Stimulated activated naive CD4-positive, alpha-beta T cell (primary cell): ENCODE data around the gene SDK1.
"Not testable (repeated sequence)": the region's sequence is repeated elsewhere in the genome, so short reads cannot be mapped to it uniquely, and the experiment has no call there.

Experiments
- DNase-seq, 6 experiments: peaks; one replicate each; lab custom pipeline; 2025; lab: John Stamatoyannopoulos, UW

SDK1 gene

GRCh38 chr7:3738964-3739363 lies 437.9 kb downstream of the SDK1 start:
- no peak for DNase-seq

- no peak for DNase-seq
Measured at GRCh38 chr7:3739983-3740382, 438.9 kb downstream of the SDK1 start.

GRCh38 chr7:3747467-3747866 lies 446.4 kb downstream of the SDK1 start:
- no peak for DNase-seq

- no peak for DNase-seq
Measured at GRCh38 chr7:3748389-3748788, 447.3 kb downstream of the SDK1 start.

GRCh38 chr7:3753868-3754267 lies 452.8 kb downstream of the SDK1 start:
- DNase-seq = no peak

GRCh38 chr7:3754493-3755341 lies 453.7 kb downstream of the SDK1 start:
- no peak for DNase-seq

GRCh38 chr7:3755778-3756453 lies 454.9 kb downstream of the SDK1 start:
- not testable (repeated sequence) for DNase-seq

GRCh38 chr7:3757059-3757458 lies 456.0 kb downstream of the SDK1 start:
- DNase-seq = no peak

- no peak for DNase-seq
Measured at GRCh38 chr7:3760651-3761050, 459.6 kb downstream of the SDK1 start.

- DNase-seq = no peak
Measured at GRCh38 chr7:3762146-3762831, 461.2 kb downstream of the SDK1 start.

GRCh38 chr7:3767917-3768777 lies 467.1 kb downstream of the SDK1 start:
- DNase-seq = no peak

- no peak for DNase-seq
Measured at GRCh38 chr7:3771906-3772305, 470.9 kb downstream of the SDK1 start.

GRCh38 chr7:3778345-3778744 lies 477.3 kb downstream of the SDK1 start:
- DNase-seq = no peak

- no peak for DNase-seq
Measured at GRCh38 chr7:3780016-3780415, 479.0 kb downstream of the SDK1 start.

GRCh38 chr7:3780525-3780924 lies 479.5 kb downstream of the SDK1 start:
- DNase-seq = no peak

GRCh38 chr7:3781607-3782006 lies 480.6 kb downstream of the SDK1 start:
- DNase-seq = no peak

- DNase-seq = no peak
Measured at GRCh38 chr7:3787717-3788264, 486.7 kb downstream of the SDK1 start.

GRCh38 chr7:3790803-3791202 lies 489.8 kb downstream of the SDK1 start:
- DNase-seq = no peak

- DNase-seq = no peak
Measured at GRCh38 chr7:3791327-3791726, 490.3 kb downstream of the SDK1 start.

- no peak for DNase-seq
Measured at GRCh38 chr7:3795141-3795540, 494.1 kb downstream of the SDK1 start.

GRCh38 chr7:3795781-3796180 lies 494.7 kb downstream of the SDK1 start:
- no peak for DNase-seq

- DNase-seq = no peak
Measured at GRCh38 chr7:3805151-3805550, 504.1 kb downstream of the SDK1 start.
